Measurements from ENCODE around the gene BHLHE40. TPM values are rescaled to one million over a fixed set of nuclear protein-coding genes. Genes with fewer than 3 reads are reported as not detected.

Gene BHLHE40
- total and polyA plus RNA-seq, 2 of the 13 experiments (the other 11 are each of a cell fraction or from before 2014, with no cell fraction given) = 1.8 to 51.0 TPM

DNA sequence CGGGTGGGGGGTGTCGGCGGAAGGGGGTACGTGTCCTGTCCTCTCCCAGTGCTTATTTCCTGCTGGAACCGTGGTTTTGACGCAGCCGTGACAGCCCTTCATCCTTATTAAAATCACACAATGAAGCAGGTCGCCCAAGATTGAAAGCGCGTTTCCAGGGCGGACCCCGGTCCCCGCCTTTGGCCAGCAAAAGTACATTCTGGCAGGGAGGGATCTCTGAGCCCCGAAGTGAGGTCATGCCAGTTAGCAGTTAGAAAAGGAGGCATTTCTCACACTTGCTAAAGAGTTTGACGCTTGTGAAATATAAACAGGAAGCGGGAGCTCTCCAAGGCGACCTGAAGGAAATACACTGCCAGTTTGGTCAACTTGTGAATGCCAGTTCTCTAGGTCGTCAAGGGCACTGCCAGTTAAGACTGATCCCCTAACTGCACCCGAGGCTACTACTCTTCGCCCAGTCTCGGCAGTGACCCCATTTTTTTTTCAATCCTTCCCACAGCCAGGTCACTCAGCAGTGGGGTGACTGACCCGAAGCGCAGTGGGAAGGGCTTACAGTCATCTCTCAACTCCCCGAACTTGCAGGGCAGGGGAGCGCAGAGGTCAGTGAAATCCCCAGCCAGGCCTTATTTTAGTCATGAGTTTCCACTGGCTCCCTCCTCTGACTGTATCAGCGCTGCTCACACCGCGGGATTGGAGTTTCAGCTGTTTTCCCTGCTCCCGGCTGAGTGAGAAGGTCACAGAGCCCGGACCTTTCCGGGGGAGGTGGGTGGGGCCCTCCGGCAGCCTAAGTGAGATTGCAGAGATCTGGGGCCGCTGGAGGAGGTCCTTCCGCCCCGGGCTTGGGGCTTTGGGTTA lies 2.0 kb upstream of the BHLHE40 start (continued):
- TF ChIP-seq, protein P1, sequence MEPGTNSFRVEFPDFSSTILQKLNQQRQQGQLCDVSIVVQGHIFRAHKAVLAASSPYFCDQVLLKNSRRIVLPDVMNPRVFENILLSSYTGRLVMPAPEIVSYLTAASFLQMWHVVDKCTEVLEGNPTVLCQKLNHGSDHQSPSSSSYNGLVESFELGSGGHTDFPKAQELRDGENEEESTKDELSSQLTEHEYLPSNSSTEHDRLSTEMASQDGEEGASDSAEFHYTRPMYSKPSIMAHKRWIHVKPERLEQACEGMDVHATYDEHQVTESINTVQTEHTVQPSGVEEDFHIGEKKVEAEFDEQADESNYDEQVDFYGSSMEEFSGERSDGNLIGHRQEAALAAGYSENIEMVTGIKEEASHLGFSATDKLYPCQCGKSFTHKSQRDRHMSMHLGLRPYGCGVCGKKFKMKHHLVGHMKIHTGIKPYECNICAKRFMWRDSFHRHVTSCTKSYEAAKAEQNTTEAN (CRISPR knock-in tag; conservative IDR thresholded peaks at IDR 0.05) = 0 out of 2 replicates have a peak, but pooled peaks have one; percentile 16
- TF ChIP-seq ZNF329 (CRISPR knock-in tag; IDR thresholded peaks at IDR 0.05; ENCODE audit: low read depth) (0 out of 2 replicates have a peak, but pooled peaks have one; percentile 27), SPEN (CRISPR knock-in tag; IDR thresholded peaks at IDR 0.05; ENCODE audit: low read depth) (0 out of 2 replicates have a peak, but pooled peaks have one; percentile 19), ATF7-NPFF (CRISPR knock-in tag; IDR thresholded peaks at IDR 0.05; ENCODE audit: low read depth) (0 out of 2 replicates have a peak, but pooled peaks have one; percentile 22), EP300 (IDR thresholded peaks at IDR 0.05; ENCODE audit: low read depth in 2 of 2, low read length in 2 of 2) (0 out of 4 replicates have a peak, but pooled peaks of 1 of the 2 experiments have one; percentile 20), EP300 (CRISPR knock-in tag; IDR thresholded peaks at IDR 0.05; ENCODE audit: borderline replicate concordance) (no peak), MEF2D (CRISPR knock-in tag; IDR thresholded peaks at IDR 0.05) (peak; percentile 17), ZFP62 (CRISPR knock-in tag; IDR thresholded peaks at IDR 0.05) (no peak), SMAD1 (CRISPR knock-in tag; IDR thresholded peaks at IDR 0.05; ENCODE audit: borderline replicate concordance, low read depth) (0 out of 2 replicates have a peak, but pooled peaks have one; percentile 19), HOXA5 (CRISPR knock-in tag; IDR thresholded peaks at IDR 0.05) (peak; percentile 40; the same call in 1 of the 2 replicates), MED13 (CRISPR knock-in tag; IDR thresholded peaks at IDR 0.05) (0 out of 2 replicates have a peak, but pooled peaks have one; percentile 40), STAG1 (CRISPR knock-in tag; IDR thresholded peaks at IDR 0.05) (peak; percentile 31), MTF2 (CRISPR knock-in tag; IDR thresholded peaks at IDR 0.05; ENCODE audit: borderline replicate concordance) (no peak), ISL2 (CRISPR knock-in tag; IDR thresholded peaks at IDR 0.05) (peak; percentile 67), ZNF605 (CRISPR knock-in tag; IDR thresholded peaks at IDR 0.05) (peak; percentile 70)
- TF ChIP-seq, protein P2, sequence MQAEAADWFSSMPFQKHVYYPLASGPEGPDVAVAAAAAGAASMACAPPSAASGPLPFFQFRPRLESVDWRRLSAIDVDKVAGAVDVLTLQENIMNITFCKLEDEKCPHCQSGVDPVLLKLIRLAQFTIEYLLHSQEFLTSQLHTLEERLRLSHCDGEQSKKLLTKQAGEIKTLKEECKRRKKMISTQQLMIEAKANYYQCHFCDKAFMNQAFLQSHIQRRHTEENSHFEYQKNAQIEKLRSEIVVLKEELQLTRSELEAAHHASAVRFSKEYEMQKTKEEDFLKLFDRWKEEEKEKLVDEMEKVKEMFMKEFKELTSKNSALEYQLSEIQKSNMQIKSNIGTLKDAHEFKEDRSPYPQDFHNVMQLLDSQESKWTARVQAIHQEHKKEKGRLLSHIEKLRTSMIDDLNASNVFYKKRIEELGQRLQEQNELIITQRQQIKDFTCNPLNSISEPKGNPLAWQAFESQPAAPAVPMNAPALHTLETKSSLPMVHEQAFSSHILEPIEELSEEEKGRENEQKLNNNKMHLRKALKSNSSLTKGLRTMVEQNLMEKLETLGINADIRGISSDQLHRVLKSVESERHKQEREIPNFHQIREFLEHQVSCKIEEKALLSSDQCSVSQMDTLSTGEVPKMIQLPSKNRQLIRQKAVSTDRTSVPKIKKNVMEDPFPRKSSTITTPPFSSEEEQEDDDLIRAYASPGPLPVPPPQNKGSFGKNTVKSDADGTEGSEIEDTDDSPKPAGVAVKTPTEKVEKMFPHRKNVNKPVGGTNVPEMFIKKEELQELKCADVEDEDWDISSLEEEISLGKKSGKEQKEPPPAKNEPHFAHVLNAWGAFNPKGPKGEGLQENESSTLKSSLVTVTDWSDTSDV (CRISPR knock-in tag; IDR thresholded peaks at IDR 0.05) = peak; percentile 54; the same call in 1 of the 2 replicates
- TF ChIP-seq, protein P3, sequence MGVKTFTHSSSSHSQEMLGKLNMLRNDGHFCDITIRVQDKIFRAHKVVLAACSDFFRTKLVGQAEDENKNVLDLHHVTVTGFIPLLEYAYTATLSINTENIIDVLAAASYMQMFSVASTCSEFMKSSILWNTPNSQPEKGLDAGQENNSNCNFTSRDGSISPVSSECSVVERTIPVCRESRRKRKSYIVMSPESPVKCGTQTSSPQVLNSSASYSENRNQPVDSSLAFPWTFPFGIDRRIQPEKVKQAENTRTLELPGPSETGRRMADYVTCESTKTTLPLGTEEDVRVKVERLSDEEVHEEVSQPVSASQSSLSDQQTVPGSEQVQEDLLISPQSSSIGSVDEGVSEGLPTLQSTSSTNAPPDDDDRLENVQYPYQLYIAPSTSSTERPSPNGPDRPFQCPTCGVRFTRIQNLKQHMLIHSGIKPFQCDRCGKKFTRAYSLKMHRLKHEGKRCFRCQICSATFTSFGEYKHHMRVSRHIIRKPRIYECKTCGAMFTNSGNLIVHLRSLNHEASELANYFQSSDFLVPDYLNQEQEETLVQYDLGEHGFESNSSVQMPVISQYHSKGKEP (CRISPR knock-in tag; IDR thresholded peaks at IDR 0.05) = no peak
- TF ChIP-seq, protein P4, sequence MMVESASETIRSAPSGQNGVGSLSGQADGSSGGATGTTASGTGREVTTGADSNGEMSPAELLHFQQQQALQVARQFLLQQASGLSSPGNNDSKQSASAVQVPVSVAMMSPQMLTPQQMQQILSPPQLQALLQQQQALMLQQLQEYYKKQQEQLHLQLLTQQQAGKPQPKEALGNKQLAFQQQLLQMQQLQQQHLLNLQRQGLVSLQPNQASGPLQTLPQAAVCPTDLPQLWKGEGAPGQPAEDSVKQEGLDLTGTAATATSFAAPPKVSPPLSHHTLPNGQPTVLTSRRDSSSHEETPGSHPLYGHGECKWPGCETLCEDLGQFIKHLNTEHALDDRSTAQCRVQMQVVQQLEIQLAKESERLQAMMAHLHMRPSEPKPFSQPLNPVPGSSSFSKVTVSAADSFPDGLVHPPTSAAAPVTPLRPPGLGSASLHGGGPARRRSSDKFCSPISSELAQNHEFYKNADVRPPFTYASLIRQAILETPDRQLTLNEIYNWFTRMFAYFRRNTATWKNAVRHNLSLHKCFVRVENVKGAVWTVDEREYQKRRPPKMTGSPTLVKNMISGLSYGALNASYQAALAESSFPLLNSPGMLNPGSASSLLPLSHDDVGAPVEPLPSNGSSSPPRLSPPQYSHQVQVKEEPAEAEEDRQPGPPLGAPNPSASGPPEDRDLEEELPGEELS (CRISPR knock-in tag; IDR thresholded peaks at IDR 0.05) = peak; percentile 9; the same call in 1 of the 2 replicates
- TF ChIP-seq, protein P5, sequence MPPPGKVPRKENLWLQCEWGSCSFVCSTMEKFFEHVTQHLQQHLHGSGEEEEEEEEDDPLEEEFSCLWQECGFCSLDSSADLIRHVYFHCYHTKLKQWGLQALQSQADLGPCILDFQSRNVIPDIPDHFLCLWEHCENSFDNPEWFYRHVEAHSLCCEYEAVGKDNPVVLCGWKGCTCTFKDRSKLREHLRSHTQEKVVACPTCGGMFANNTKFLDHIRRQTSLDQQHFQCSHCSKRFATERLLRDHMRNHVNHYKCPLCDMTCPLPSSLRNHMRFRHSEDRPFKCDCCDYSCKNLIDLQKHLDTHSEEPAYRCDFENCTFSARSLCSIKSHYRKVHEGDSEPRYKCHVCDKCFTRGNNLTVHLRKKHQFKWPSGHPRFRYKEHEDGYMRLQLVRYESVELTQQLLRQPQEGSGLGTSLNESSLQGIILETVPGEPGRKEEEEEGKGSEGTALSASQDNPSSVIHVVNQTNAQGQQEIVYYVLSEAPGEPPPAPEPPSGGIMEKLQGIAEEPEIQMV (CRISPR knock-in tag; IDR thresholded peaks at IDR 0.05; ENCODE audit: low read depth) = no peak
